ENCODE results near the gene LCP2.

DNA sequence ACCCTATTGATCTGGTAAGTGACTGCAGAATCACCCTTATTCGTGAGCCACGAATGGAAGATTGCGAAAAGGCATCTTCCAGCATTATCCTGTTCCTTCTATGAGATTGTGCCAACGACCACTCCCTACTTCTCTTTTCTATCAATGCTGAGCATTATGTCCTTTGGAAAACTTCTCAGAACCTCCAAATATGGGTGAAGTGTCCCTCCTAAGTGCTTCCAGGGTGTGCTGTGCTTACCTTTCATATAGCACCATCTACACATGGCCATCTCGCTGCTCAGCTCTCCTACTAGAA, 14.7 kb upstream of the LCP2 start:
- no peak for TF ChIP-seq ZNF670 (tag by site-specific recombination; IDR thresholded peaks at IDR 0.05; ENCODE audit: low read depth)
- no peak for TF ChIP-seq PRDM1 (tag by site-specific recombination; IDR thresholded peaks at IDR 0.05)
- no peak for TF ChIP-seq ZNF558 (tag by site-specific recombination; IDR thresholded peaks at IDR 0.05)
- no peak for TF ChIP-seq ZNF184 (tag by site-specific recombination; IDR thresholded peaks at IDR 0.05)
- TF ChIP-seq, protein P1, sequence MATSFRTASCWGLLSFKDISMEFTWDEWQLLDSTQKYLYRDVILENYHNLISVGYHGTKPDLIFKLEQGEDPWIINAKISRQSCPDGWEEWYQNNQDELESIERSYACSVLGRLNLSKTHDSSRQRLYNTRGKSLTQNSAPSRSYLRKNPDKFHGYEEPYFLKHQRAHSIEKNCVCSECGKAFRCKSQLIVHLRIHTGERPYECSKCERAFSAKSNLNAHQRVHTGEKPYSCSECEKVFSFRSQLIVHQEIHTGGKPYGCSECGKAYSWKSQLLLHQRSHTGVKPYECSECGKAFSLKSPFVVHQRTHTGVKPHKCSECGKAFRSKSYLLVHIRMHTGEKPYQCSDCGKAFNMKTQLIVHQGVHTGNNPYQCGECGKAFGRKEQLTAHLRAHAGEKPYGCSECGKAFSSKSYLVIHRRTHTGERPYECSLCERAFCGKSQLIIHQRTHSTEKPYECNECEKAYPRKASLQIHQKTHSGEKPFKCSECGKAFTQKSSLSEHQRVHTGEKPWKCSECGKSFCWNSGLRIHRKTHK (tag by site-specific recombination; IDR thresholded peaks at IDR 0.05), result no peak
- TF ChIP-seq ZNF473 (tag by site-specific recombination; IDR thresholded peaks at IDR 0.05), result no peak
- TF ChIP-seq, protein P2, sequence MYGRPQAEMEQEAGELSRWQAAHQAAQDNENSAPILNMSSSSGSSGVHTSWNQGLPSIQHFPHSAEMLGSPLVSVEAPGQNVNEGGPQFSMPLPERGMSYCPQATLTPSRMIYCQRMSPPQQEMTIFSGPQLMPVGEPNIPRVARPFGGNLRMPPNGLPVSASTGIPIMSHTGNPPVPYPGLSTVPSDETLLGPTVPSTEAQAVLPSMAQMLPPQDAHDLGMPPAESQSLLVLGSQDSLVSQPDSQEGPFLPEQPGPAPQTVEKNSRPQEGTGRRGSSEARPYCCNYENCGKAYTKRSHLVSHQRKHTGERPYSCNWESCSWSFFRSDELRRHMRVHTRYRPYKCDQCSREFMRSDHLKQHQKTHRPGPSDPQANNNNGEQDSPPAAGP (tag by site-specific recombination; IDR thresholded peaks at IDR 0.05), result no peak
- TF ChIP-seq, protein P3, sequence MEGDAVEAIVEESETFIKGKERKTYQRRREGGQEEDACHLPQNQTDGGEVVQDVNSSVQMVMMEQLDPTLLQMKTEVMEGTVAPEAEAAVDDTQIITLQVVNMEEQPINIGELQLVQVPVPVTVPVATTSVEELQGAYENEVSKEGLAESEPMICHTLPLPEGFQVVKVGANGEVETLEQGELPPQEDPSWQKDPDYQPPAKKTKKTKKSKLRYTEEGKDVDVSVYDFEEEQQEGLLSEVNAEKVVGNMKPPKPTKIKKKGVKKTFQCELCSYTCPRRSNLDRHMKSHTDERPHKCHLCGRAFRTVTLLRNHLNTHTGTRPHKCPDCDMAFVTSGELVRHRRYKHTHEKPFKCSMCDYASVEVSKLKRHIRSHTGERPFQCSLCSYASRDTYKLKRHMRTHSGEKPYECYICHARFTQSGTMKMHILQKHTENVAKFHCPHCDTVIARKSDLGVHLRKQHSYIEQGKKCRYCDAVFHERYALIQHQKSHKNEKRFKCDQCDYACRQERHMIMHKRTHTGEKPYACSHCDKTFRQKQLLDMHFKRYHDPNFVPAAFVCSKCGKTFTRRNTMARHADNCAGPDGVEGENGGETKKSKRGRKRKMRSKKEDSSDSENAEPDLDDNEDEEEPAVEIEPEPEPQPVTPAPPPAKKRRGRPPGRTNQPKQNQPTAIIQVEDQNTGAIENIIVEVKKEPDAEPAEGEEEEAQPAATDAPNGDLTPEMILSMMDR (tag by site-specific recombination; IDR thresholded peaks at IDR 0.05), result no peak
- TF ChIP-seq HOXA7 (CRISPR knock-in tag; IDR thresholded peaks at IDR 0.05; ENCODE audit: borderline replicate concordance), result no peak
- TF ChIP-seq, protein P4, sequence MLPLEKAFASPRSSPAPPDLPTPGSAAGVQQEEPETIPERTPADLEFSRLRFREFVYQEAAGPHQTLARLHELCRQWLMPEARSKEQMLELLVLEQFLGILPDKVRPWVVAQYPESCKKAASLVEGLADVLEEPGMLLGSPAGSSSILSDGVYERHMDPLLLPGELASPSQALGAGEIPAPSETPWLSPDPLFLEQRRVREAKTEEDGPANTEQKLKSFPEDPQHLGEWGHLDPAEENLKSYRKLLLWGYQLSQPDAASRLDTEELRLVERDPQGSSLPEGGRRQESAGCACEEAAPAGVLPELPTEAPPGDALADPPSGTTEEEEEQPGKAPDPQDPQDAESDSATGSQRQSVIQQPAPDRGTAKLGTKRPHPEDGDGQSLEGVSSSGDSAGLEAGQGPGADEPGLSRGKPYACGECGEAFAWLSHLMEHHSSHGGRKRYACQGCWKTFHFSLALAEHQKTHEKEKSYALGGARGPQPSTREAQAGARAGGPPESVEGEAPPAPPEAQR (tag by site-specific recombination; IDR thresholded peaks at IDR 0.05), result no peak
- TF ChIP-seq ZSCAN23 (tag by site-specific recombination; IDR thresholded peaks at IDR 0.05), result no peak
- no peak for TF ChIP-seq YY1 (tag by site-specific recombination; IDR thresholded peaks at IDR 0.05)
- no peak for TF ChIP-seq RBAK (tag by site-specific recombination; IDR thresholded peaks at IDR 0.05)
- no peak for TF ChIP-seq ZNF677 (tag by site-specific recombination; IDR thresholded peaks at IDR 0.05)
